ENCODE measurements around the gene TMEM200C.

DNA sequence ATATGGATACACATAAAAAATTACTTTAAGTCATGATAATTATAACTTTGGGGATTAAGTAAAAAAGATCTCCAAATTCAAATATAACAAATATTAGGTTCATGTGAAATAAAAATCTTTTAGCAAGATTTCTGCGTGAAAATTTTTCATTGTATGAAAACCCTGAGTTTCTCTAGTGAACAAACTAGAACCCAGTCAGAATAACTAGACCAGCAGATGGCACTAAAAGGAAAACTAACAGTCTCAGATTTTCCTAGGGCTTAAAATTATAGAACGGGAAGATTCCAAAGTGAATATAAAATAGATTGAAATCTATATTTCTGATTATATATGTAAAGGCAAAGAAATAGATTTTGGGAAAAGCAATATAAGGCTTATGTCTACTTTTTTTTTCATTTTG is 43.3 kb downstream of the TMEM200C start:
- TF ChIP-seq CTCF (IDR thresholded peaks at IDR 0.05 in 2 of 3, conservative IDR thresholded peaks at IDR 0.05 in 1 of 3; ENCODE audit: control insufficient read depth in 2 of 3, extremely low read depth in 1 of 3, insufficient read depth in 1 of 3, low read depth in 3 of 3, low read length in 3 of 3) (no peak), JUND (IDR thresholded peaks at IDR 0.05; ENCODE audit: low read depth, low read length) (no peak), POLR2AphosphoS5 (IDR thresholded peaks at IDR 0.05; ENCODE audit: low read length) (no peak), TCF12 (IDR thresholded peaks at IDR 0.05; ENCODE audit: low read depth, low read length) (no peak), MXI1 (IDR thresholded peaks at IDR 0.05; ENCODE audit: low read depth, low read length) (no peak), POLR2A (IDR thresholded peaks at IDR 0.05; ENCODE audit: low read depth, low read length) (no peak), SP1 (IDR thresholded peaks at IDR 0.05; ENCODE audit: low read depth, low read length) (no peak)

Measured in GM12878 (cell line).